ENCODE measurements around the gene CTSD.

Gene CTSD

GRCh38 chr11:1744891-1745700 is 18.6 kb downstream of the CTSD start:
- no peak for DNase-seq (ENCODE audit: low spot score)

GRCh38 chr11:1744137-1744886 is 19.4 kb downstream of the CTSD start:
- no peak for DNase-seq (ENCODE audit: low spot score)

GRCh38 chr11:1743585-1744136 is 20.1 kb downstream of the CTSD start:
- DNase-seq (ENCODE audit: low spot score) = no peak

GRCh38 chr11:1742869-1743584 is 20.7 kb downstream of the CTSD start:
- no peak for DNase-seq (ENCODE audit: low spot score)

- DNase-seq (ENCODE audit: low spot score) = no peak
Observed at GRCh38 chr11:1742371-1742770, 21.4 kb downstream of the CTSD start.

- DNase-seq (ENCODE audit: low spot score) = no peak
Observed at GRCh38 chr11:1741741-1742140, 22.0 kb downstream of the CTSD start.

GRCh38 chr11:1740786-1741530 is 22.8 kb downstream of the CTSD start:
- no peak for DNase-seq (ENCODE audit: low spot score)

- no peak for DNase-seq (ENCODE audit: low spot score)
Observed at GRCh38 chr11:1739576-1739975, 24.2 kb downstream of the CTSD start.

- no peak for DNase-seq (ENCODE audit: low spot score)
Observed at GRCh38 chr11:1738380-1738779, 25.3 kb downstream of the CTSD start.

- DNase-seq (ENCODE audit: low spot score) = no peak
Observed at GRCh38 chr11:1737080-1737757, 26.5 kb downstream of the CTSD start.

- DNase-seq (ENCODE audit: low spot score) = no peak
Observed at GRCh38 chr11:1736447-1736992, 27.2 kb downstream of the CTSD start.

GRCh38 chr11:1735271-1735670 is 28.5 kb downstream of the CTSD start:
- DNase-seq (ENCODE audit: low spot score) = no peak

GRCh38 chr11:1734641-1735081 is 29.1 kb downstream of the CTSD start:
- DNase-seq (ENCODE audit: low spot score) = no peak

- no peak for DNase-seq (ENCODE audit: low spot score)
Observed at GRCh38 chr11:1733716-1734640, 29.7 kb downstream of the CTSD start.

- no peak for DNase-seq (ENCODE audit: low spot score)
Observed at GRCh38 chr11:1733009-1733715, 30.6 kb downstream of the CTSD start.

GRCh38 chr11:1732418-1733008 is 31.2 kb downstream of the CTSD start:
- DNase-seq (ENCODE audit: low spot score) = no peak

- DNase-seq (ENCODE audit: low spot score) = no peak
Observed at GRCh38 chr11:1731451-1732059, 32.2 kb downstream of the CTSD start.

GRCh38 chr11:1730059-1730629 is 33.6 kb downstream of the CTSD start:
- no peak for DNase-seq (ENCODE audit: low spot score)
